DOHH2 (cell line): Measurements from ENCODE around the gene PRG3.

Experiments
- H3F3A ChIP-seq: fragments of 200-600 bp; sonication (generic), shearing (Covaris generic); 2 replicates; pipeline ENCODE4 v1.6.0; 2016; ENCODE audit warnings: antibody characterized with exemption, mild to moderate bottlenecking; ENCODE audit not compliant: control insufficient read depth, insufficient read depth
- H3K27ac ChIP-seq: fragments of 200-600 bp; sonication (generic); 2 replicates; pipeline ENCODE4 v1.5.1; 2014; ENCODE audit warnings: low read depth, mild to moderate bottlenecking, low read length, moderate library complexity
- H3K27me3 ChIP-seq: fragments of 200-600 bp; sonication (generic); 2 replicates; pipeline ENCODE4 v1.6.1; 2014; ENCODE audit warnings: mild to moderate bottlenecking, low read length, mixed read lengths; ENCODE audit not compliant: control insufficient read depth
- H3K36me3 ChIP-seq: fragments of 200-600 bp; sonication (generic); 2 replicates; pipeline ENCODE4 v1.6.1; 2014; ENCODE audit warnings: mild to moderate bottlenecking, low read length, moderate library complexity, mixed read lengths; ENCODE audit not compliant: control insufficient read depth
- H3K4me1 ChIP-seq: fragments of 200-600 bp; sonication (generic); 2 replicates; pipeline ENCODE4 v1.6.1; 2014; ENCODE audit warnings: mild to moderate bottlenecking, low read length, mixed read lengths; ENCODE audit not compliant: control insufficient read depth
- H3K4me2 ChIP-seq: fragments of 200-600 bp; sonication (generic); 2 replicates; pipeline ENCODE4 v1.6.0; 2014; ENCODE audit warnings: mild to moderate bottlenecking, low read length, moderate library complexity
- H3K4me3 ChIP-seq: fragments of 200-600 bp; sonication (generic); 2 replicates; pipeline ENCODE4 v1.5.1; 2014; ENCODE audit warnings: mild to moderate bottlenecking, low read length, mixed read lengths
- H3K79me2 ChIP-seq: fragments of 200-600 bp; sonication (generic); 2 replicates; pipeline ENCODE4 v1.6.1; 2014; ENCODE audit warnings: mild to moderate bottlenecking, low read length, mixed read lengths; ENCODE audit not compliant: control insufficient read depth
- H3K9me2 ChIP-seq: fragments of 200-600 bp; sonication (generic); replicated peaks from 2 replicates; pipeline ENCODE4 v1.6.1; 2014; ENCODE audit warnings: mild to moderate bottlenecking, low read length, mixed read lengths; ENCODE audit not compliant: control insufficient read depth
- H3K9me3 ChIP-seq: fragments of 200-600 bp; sonication (generic); 2 replicates; pipeline ENCODE4 v1.6.1; 2014; ENCODE audit warnings: antibody characterized with exemption, low read length, mixed read lengths; ENCODE audit not compliant: control insufficient read depth, insufficient read depth
- H4K20me1 ChIP-seq: fragments of 200-600 bp; sonication (generic); 2 replicates; pipeline ENCODE4 v1.6.0; 2014; ENCODE audit warnings: low read depth, mild to moderate bottlenecking, antibody characterized with exemption, low read length, moderate library complexity; ENCODE audit not compliant: control insufficient read depth, insufficient read depth
- CTCF ChIP-seq: fragments of 200-600 bp; sonication (generic); IDR thresholded peaks from one replicate; pipeline ENCODE4 v1.5.1; 2014; ENCODE audit warnings: antibody characterized with exemption, mild to moderate bottlenecking, low read depth, low read length; ENCODE audit not compliant: poor library complexity, severe bottlenecking
- EZH2phosphoT487 ChIP-seq: fragments of 200-600 bp; sonication (generic); IDR thresholded peaks from 2 replicates; pipeline ENCODE4 v1.6.1; 2017; ENCODE audit warnings: borderline replicate concordance, mild to moderate bottlenecking, antibody characterized with exemption, low read length, moderate library complexity, mixed read lengths

The PRG3 gene

GRCh38 chr11:57374966-57375365 is 6.0 kb downstream of the PRG3 start:
- Histone ChIP-seq H4K20me1 (no peaks in the 10 kb centered on the region), H3K4me2 (no peak overlapping the region), H3K79me2 (no peaks in the 10 kb centered on the region), H3K27ac (no peak overlapping the region), H3K4me3 (no peak overlapping the region), H3K27me3 (peaks cover 4% of the 10 kb centered on the region; the same call in 1 of the 2 replicates), H3K36me3 (no peaks in the 10 kb centered on the region), H3K4me1 (no peaks in the 10 kb centered on the region), H3K9me2 (no peaks in the 10 kb centered on the region), H3F3A (no peaks in the 10 kb centered on the region), H3K9me3 (no peaks in the 10 kb centered on the region)
- no peak for TF ChIP-seq CTCF
- no peak for TF ChIP-seq EZH2phosphoT487

DNA sequence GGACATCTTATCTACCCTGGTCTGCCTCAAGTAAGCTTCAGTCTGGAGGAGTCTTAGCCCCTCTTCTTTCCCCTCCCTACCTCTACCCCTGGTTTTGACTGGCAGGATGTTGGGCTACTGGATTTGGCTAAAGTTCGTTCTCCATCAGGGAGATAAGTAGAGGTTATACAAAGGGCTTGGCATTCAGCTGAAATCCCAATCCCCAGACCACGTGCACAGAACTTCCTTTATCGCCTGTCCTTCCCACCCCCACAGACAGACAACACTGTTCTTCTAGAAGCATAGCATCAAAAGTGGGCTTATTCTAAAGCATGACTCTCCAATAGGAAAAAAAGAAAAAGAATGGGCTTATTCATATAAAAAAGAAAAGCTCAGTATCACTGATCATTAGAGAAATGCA is 7.8 kb downstream of the PRG3 start:
- H3K9me3 ChIP-seq, result no peaks in the 10 kb centered on the region
- no peaks in the 10 kb centered on the region for H3F3A ChIP-seq
- H4K20me1 ChIP-seq, result no peaks in the 10 kb centered on the region
- H3K4me2 ChIP-seq, result no peak overlapping the region
- H3K4me3 ChIP-seq, result no peak overlapping the region
- H3K36me3 ChIP-seq, result no peaks in the 10 kb centered on the region
- H3K27ac ChIP-seq, result no peak overlapping the region
- H3K9me2 ChIP-seq, result no peaks in the 10 kb centered on the region
- H3K4me1 ChIP-seq, result no peaks in the 10 kb centered on the region
- H3K79me2 ChIP-seq, result no peaks in the 10 kb centered on the region
- no peak for TF ChIP-seq EZH2phosphoT487
- TF ChIP-seq CTCF, result no peak
- H3K27me3 ChIP-seq, result no peaks in the 10 kb centered on the region; the same call in 1 of the 2 replicates

GRCh38 chr11:57370941-57371340 is 10.0 kb downstream of the PRG3 start:
- H3K4me1 ChIP-seq, result no peaks in the 10 kb centered on the region
- no peaks in the 10 kb centered on the region for H3K79me2 ChIP-seq
- no peaks in the 10 kb centered on the region; the same call in 1 of the 2 replicates for H3K27me3 ChIP-seq
- no peak for TF ChIP-seq CTCF
- TF ChIP-seq EZH2phosphoT487, result no peak
- no peaks in the 10 kb centered on the region for H3K9me2 ChIP-seq
- H3K9me3 ChIP-seq, result no peaks in the 10 kb centered on the region
- H3K4me2 ChIP-seq, result no peak overlapping the region
- H3K27ac ChIP-seq, result no peak overlapping the region
- no peaks in the 10 kb centered on the region for H3F3A ChIP-seq
- H4K20me1 ChIP-seq, result no peaks in the 10 kb centered on the region
- no peaks in the 10 kb centered on the region for H3K36me3 ChIP-seq
- H3K4me3 ChIP-seq, result no peak overlapping the region

- TF ChIP-seq EZH2phosphoT487 (no peak), CTCF (no peak)
- Histone ChIP-seq H3K4me1 (no peaks in the 10 kb centered on the region), H3K27me3 (peaks cover 2% of the 10 kb centered on the region; the same call in 1 of the 2 replicates), H3K9me3 (no peaks in the 10 kb centered on the region), H3F3A (no peaks in the 10 kb centered on the region), H3K4me3 (no peak overlapping the region), H3K27ac (no peak overlapping the region), H4K20me1 (no peaks in the 10 kb centered on the region), H3K4me2 (no peak overlapping the region), H3K36me3 (no peaks in the 10 kb centered on the region), H3K79me2 (no peaks in the 10 kb centered on the region), H3K9me2 (no peaks in the 10 kb centered on the region)
These were observed 10.7 kb downstream of the PRG3 start for GRCh38 chr11:57370251-57370650.
